Spleen (tissue), 13 donors: Measurements from ENCODE around the gene HOXB7. TPM values are rescaled to one million over a fixed set of nuclear protein-coding genes. Genes with fewer than 3 reads are reported as not detected.
A peak's percentile ranks its signal among the peaks of the same experiment; 100 is the strongest.

Experiments
- DNase-seq: peaks from one replicate; pipeline ENCODE4 v3.0.0-alpha.2; 2020
- H3K27ac ChIP-seq, 8 donors: fragments of 200-600 bp; sonication (generic) in 7 of 8; 1 replicate in 4 of 8; 2 replicates in 4 of 8; pipeline versions ENCODE4 v1.5.0 to v1.8.0; 2016 to 2021; ENCODE audit warnings: inconsistent platforms in 4 of 8, mild to moderate bottlenecking in 4 of 8, moderate library complexity in 1 of 8
- H3K27me3 ChIP-seq, 7 donors: fragments of 200-600 bp; sonication (generic) in 6 of 7; replicated peaks in 1 of 7; 1 replicate in 4 of 7; 2 replicates in 3 of 7; pipeline versions ENCODE4 v1.5.0 to v1.8.0; 2016 to 2021; ENCODE audit warnings: inconsistent platforms in 3 of 7, mild to moderate bottlenecking in 1 of 7
- H3K36me3 ChIP-seq, 6 donors: fragments of 200-600 bp; sonication (generic) in 5 of 6; 1 replicate in 4 of 6; 2 replicates in 2 of 6; pipeline versions ENCODE4 v1.5.0 to v1.8.0; 2016 to 2021; ENCODE audit warnings: inconsistent platforms in 2 of 6
- H3K4me1 ChIP-seq, 6 donors: fragments of 200-600 bp; sonication (generic) in 5 of 6; 1 replicate in 3 of 6; 2 replicates in 3 of 6; pipeline versions ENCODE4 v1.5.0 to v1.8.0; 2016 to 2021; ENCODE audit warnings: inconsistent platforms in 3 of 6
- H3K4me3 ChIP-seq, 8 donors: fragments of 200-600 bp; sonication (generic) in 7 of 8; 1 replicate in 4 of 8; 2 replicates in 4 of 8; pipeline versions ENCODE4 v1.5.0 to v1.8.0; 2016 to 2021; ENCODE audit warnings: inconsistent platforms in 4 of 8, mild to moderate bottlenecking in 4 of 8, moderate library complexity in 2 of 8
- H3K9me3 ChIP-seq, 8 donors: fragments of 200-600 bp; sonication (generic) in 7 of 8; 1 replicate in 4 of 8; 2 replicates in 4 of 8; pipeline versions ENCODE4 v1.5.0 to v1.8.0; 2016 to 2021; ENCODE audit warnings: inconsistent platforms in 4 of 8
- POLR2A ChIP-seq, 3 donors: fragments of 450-650 bp; IDR thresholded peaks; one replicate each; pipeline ENCODE4 v1.5.1; 2017; ENCODE audit warnings: antibody characterized with exemption in 3 of 3, mild to moderate bottlenecking in 1 of 3
- POLR2AphosphoS5 ChIP-seq, 3 donors: sonication (generic); formaldehyde crosslinking; IDR thresholded peaks; one replicate each; pipeline ENCODE4 v1.5.1; 2017; ENCODE audit warnings: antibody characterized with exemption in 3 of 3
- WGBS, 5 donors: extraction: QIAGEN DNeasy Blood & Tissue Kit in 3 of 5; methylation state at CpG; one replicate each; pipeline versions ENCODE4 v1.1.5 to v1.1.7; 2013 to 2018; 5-methylcytosine and 5-hydroxymethylcytosine counted together
- intact Hi-C: fragments of 100-400 bp; cut with DNase I; formaldehyde crosslinking; loops from one replicate; pipeline ENCODE4 v1.15.0; 2023; ENCODE audit warnings: low total_unique reads
- long read RNA-seq, 2 donors: transcript quantifications; one replicate each; lab custom pipeline, GENCODE V29; 2026
- polyA plus RNA-seq, 3 donors: library from polyadenylated mRNA; stranded (reverse); fragments of 200-250 nt; gene quantifications; one replicate each; pipeline ENCODE4 v1.2.1, GENCODE V29; 2013
- total RNA-seq, 7 donors: library from RNA; depleted of rRNA in 3 of 7; stranded (reverse); fragments of >200 nt in 3 of 7; fragmentation: NEBNext Ultra II Directional in 4 of 7; extraction: Animal tissue kit (Norgen Biotek cat#: 25700) in 4 of 7; gene quantifications; one replicate each; pipeline versions ENCODE4 v1.1.0 to v1.2.1, GENCODE V29; 2016 to 2021
- TF ChIP-seq, protein P1 (sequence below), 11 experiments: fragments of 200-600 bp in 7 of 11; fragments of 450-650 bp in 4 of 11; sonication (generic) in 4 of 11; IDR thresholded peaks in 8 of 11; conservative IDR thresholded peaks in 3 of 11; 1 replicate in 7 of 11; 2 replicates in 4 of 11; pipeline versions ENCODE4 v1.4.0 to v1.8.0; 2016 to 2021; ENCODE audit warnings: antibody characterized with exemption in 11 of 11, inconsistent platforms in 4 of 11, mild to moderate bottlenecking in 1 of 11
- donor health status: healthy with polysubstance abuse.
- donor health status: DM: no; HTN: no; CAD: no; lungs with moderate emphysema.
- donor health status: DM: no; HTN: no; CAD: no.
- donor health status: Bipolar disorder and iron deficiency.
- donor health status: healthy.
- donor health status: DM: no; HTN: no; CAD: no.
- donor health status: DM: yes; HTN: yes; CAD: no.

The HOXB7 gene
- 1 to 10 TPM; 1.3 to 3.5 (median 2.7) TPM for total RNA-seq
- polyA plus RNA-seq = 1 to 10 TPM; 3.2 to 7.5 (median 3.3) TPM
- long read RNA-seq, donor 1, transcript HOXB7-201 (2 exons, 1,371 nt) = major isoform, 10 of 10 reads
- long read RNA-seq, donor 1, partial matches to known transcripts = 0 of 10 reads
- long read RNA-seq, donor 1, other reads (novel, unspliced or antisense) = 0 of 10 reads
- long read RNA-seq, donor 2, partial matches to known transcripts = 0 of 4 reads
- long read RNA-seq, donor 2, other reads (novel, unspliced or antisense) = 0 of 4 reads

- TF ChIP-seq, protein P1, sequence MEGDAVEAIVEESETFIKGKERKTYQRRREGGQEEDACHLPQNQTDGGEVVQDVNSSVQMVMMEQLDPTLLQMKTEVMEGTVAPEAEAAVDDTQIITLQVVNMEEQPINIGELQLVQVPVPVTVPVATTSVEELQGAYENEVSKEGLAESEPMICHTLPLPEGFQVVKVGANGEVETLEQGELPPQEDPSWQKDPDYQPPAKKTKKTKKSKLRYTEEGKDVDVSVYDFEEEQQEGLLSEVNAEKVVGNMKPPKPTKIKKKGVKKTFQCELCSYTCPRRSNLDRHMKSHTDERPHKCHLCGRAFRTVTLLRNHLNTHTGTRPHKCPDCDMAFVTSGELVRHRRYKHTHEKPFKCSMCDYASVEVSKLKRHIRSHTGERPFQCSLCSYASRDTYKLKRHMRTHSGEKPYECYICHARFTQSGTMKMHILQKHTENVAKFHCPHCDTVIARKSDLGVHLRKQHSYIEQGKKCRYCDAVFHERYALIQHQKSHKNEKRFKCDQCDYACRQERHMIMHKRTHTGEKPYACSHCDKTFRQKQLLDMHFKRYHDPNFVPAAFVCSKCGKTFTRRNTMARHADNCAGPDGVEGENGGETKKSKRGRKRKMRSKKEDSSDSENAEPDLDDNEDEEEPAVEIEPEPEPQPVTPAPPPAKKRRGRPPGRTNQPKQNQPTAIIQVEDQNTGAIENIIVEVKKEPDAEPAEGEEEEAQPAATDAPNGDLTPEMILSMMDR (IDR thresholded peaks at IDR 0.05 in 8 of 11, conservative IDR thresholded peaks at IDR 0.05 in 3 of 11) = no peak
- TF ChIP-seq POLR2A (IDR thresholded peaks at IDR 0.05) = no peak
- peak in 2 of 3 donors; percentile 37 to 43 for TF ChIP-seq POLR2AphosphoS5 (IDR thresholded peaks at IDR 0.05)
- intact Hi-C loops = loop anchor here (10.0 kb wide), 1 partner anchor 456 kb away; no protein-coding TSS in a partner anchor
- DNase-seq = peak; percentile 85
- H3K27me3 ChIP-seq = peaks cover 4 to 100% (median 80%) of the 10 kb centered on the region in 7 donors
- peaks cover 14 to 59% (median 49%) of the 10 kb centered on the region in 6 donors for H3K4me1 ChIP-seq
- peak within 1 kb of the TSS; percentile 45 to 85 (median 66) for H3K4me3 ChIP-seq
- no peaks in the 10 kb centered on the region for H3K36me3 ChIP-seq
- no peaks in the 10 kb centered on the region for H3K9me3 ChIP-seq
- WGBS, 5 donors = 0 to 1% (median 1%) methylated on average over 33 to 79 of the region's 79 CpGs
- peak within 1 kb of the TSS in 7 of 8 donors; percentile 38 to 80 (median 65) for H3K27ac ChIP-seq
Observed at GRCh38 chr17:48610282-48611211, at the start of gene HOXB7. TSS of gene HOXB7 (minus strand) at chr17:48611017. CDS start at chr17:48610918, 99 bp downstream.

DNA sequence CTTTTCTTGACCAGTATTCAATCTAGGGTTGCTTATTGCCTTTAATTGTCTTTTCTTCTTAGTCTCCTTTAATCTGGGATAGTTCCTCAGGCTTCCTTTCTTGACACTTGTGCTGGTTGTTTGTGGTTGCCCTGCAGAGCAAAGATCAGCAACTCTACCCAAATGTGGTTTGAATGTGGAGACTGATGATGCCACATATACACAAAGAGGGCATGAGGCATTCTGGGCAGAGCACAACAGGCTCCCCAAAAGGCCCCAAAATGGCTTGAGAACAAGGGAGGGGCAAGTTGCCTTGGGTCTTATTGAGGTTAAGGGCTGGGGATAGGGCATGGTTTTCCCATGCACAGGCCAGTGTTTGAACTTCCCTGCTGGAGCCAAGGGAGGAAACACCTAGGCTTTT lies 45.1 kb upstream of the HOXB7 start:
- no peaks in the 10 kb centered on the region for H3K4me1 ChIP-seq
- DNase-seq = no peak
- no peaks in the 10 kb centered on the region for H3K36me3 ChIP-seq
- no peaks in the 10 kb centered on the region for H3K9me3 ChIP-seq
- intact Hi-C loops = no loop called here
- no peak for TF ChIP-seq POLR2A (IDR thresholded peaks at IDR 0.05)
- no peak for TF ChIP-seq POLR2AphosphoS5 (IDR thresholded peaks at IDR 0.05)
- TF ChIP-seq, protein P1 (IDR thresholded peaks at IDR 0.05 in 8 of 11, conservative IDR thresholded peaks at IDR 0.05 in 3 of 11) = no peak
- no peak overlapping the region for H3K4me3 ChIP-seq
- peaks cover 0 to 32% (median 0%) of the 10 kb centered on the region in 7 donors for H3K27me3 ChIP-seq
- H3K27ac ChIP-seq = no peak overlapping the region

GRCh38 chr17:48649741-48650140 lies 38.9 kb upstream of the HOXB7 start:
- Histone ChIP-seq H3K36me3 (no peaks in the 10 kb centered on the region), H3K9me3 (no peaks in the 10 kb centered on the region), H3K4me1 (peaks cover 5 to 28% (median 20%) of the 10 kb centered on the region in 6 donors), H3K27me3 (peaks cover 3 to 74% (median 37%) of the 10 kb centered on the region in 7 donors), H3K4me3 (no peak overlapping the region), H3K27ac (no peak overlapping the region)
- TF ChIP-seq, protein P1 (IDR thresholded peaks at IDR 0.05 in 8 of 11, conservative IDR thresholded peaks at IDR 0.05 in 3 of 11) = no peak
- TF ChIP-seq POLR2AphosphoS5 (IDR thresholded peaks at IDR 0.05) (no peak), POLR2A (IDR thresholded peaks at IDR 0.05) (no peak)
- intact Hi-C loops = no loop called here
- no peak for DNase-seq
- 72 to 89% (median 83%) methylated on average over 1 of the region's 1 CpG for WGBS, 5 donors

DNA sequence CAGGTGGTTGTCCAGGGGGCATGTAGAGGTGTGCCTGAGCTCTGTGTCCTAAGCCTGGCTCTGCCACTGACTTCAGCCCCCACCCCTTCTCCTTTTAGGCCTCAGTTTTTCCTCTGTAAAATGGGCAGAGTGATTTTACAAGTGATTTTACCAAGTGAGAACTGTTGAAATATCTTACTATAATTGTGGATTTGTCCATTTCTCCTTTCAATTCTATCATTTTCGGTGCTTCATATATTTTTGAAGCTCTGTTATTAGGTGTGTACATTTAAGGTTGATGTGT lies 37.1 kb upstream of the HOXB7 start:
- peaks cover 5 to 83% (median 53%) of the 10 kb centered on the region in 7 donors for H3K27me3 ChIP-seq
- H3K4me3 ChIP-seq = peak overlapping the region in 5 of 8 donors; percentile 27 to 72 (median 49)
- no peaks in the 10 kb centered on the region for H3K36me3 ChIP-seq
- 62 to 80% (median 69%) methylated on average over 1 of the region's 1 CpG for WGBS, 5 donors
- DNase-seq = no peak
- peaks cover 5 to 28% (median 20%) of the 10 kb centered on the region in 6 donors for H3K4me1 ChIP-seq
- TF ChIP-seq, protein P1 (IDR thresholded peaks at IDR 0.05 in 8 of 11, conservative IDR thresholded peaks at IDR 0.05 in 3 of 11) = no peak
- TF ChIP-seq POLR2A (IDR thresholded peaks at IDR 0.05) (no peak), POLR2AphosphoS5 (IDR thresholded peaks at IDR 0.05) (no peak)
- intact Hi-C loops = no loop called here
- H3K27ac ChIP-seq = no peak overlapping the region
- H3K9me3 ChIP-seq = no peaks in the 10 kb centered on the region
